A673 (cell line): ENCODE data around the gene LIAS. TPM values are rescaled to one million over a fixed set of nuclear protein-coding genes. Genes with fewer than 3 reads are reported as not detected.
"Not testable (repeated sequence)": the region's sequence is repeated elsewhere in the genome, so short reads cannot be mapped to it uniquely, and the experiment has no call there.

ENCODE experiments used
- BruUV-seq: library from RNA; stranded (reverse); fragments of 400-500 nt; replicated peaks from 2 replicates; lab custom pipeline; 2021; lab: Mats Ljungman, UMichigan
- CTCF ChIA-PET: fragments of 300-600 bp; sonication (Branson Sonifier 250); formaldehyde crosslinking; loops from one replicate; lab custom pipeline; 2022; ENCODE audit warnings: antibody characterized with exemption; lab: Charles Lee
- POLR2A ChIA-PET: fragments of 300-600 bp; sonication (Branson Sonifier 250); formaldehyde crosslinking; loops from one replicate; lab custom pipeline; 2022; ENCODE audit warnings: antibody characterized with exemption; ENCODE audit not compliant: low non-redundant PET; lab: Charles Lee
- DNase-seq: peaks from one replicate; pipeline ENCODE4 v3.0.0-alpha.2; 2015; ENCODE audit warnings: low spot score
- H3K27ac ChIP-seq: fragments of 200-600 bp; sonication (generic); 2 replicates; pipeline ENCODE4 v1.5.1; 2016; ENCODE audit warnings: mixed run types, low read depth, mild to moderate bottlenecking, mixed read lengths, antibody characterized with exemption, low read length; ENCODE audit not compliant: poor library complexity, severe bottlenecking
- H3K27me3 ChIP-seq: fragments of 200-600 bp; sonication (generic); replicated peaks from 2 replicates; pipeline ENCODE4 v1.6.1; 2017; ENCODE audit warnings: mixed run types, low read depth, mild to moderate bottlenecking, mixed read lengths, antibody characterized with exemption, low read length; ENCODE audit not compliant: insufficient read depth, poor library complexity
- H3K36me3 ChIP-seq: fragments of 200-600 bp; sonication (generic); 2 replicates; pipeline ENCODE4 v1.6.1; 2016; ENCODE audit warnings: mixed run types, mild to moderate bottlenecking, mixed read lengths, antibody characterized with exemption, low read length; ENCODE audit not compliant: insufficient read depth, poor library complexity, severe bottlenecking
- H3K4me1 ChIP-seq: fragments of 200-600 bp; sonication (generic); 2 replicates; pipeline ENCODE4 v1.6.1; 2017; ENCODE audit warnings: mixed run types, mild to moderate bottlenecking, mixed read lengths, antibody characterized with exemption, low read length; ENCODE audit not compliant: insufficient read depth, poor library complexity, severe bottlenecking
- H3K4me3 ChIP-seq: fragments of 200-600 bp; sonication (generic); 2 replicates; pipeline ENCODE4 v1.5.1; 2016; ENCODE audit warnings: low read depth, mixed run types, mild to moderate bottlenecking, mixed read lengths, low read length; ENCODE audit not compliant: poor library complexity, severe bottlenecking
- H3K9me3 ChIP-seq: fragments of 200-600 bp; sonication (generic); 2 replicates; pipeline ENCODE4 v1.6.1; 2016; ENCODE audit warnings: mixed run types, low read depth, mild to moderate bottlenecking, mixed read lengths, antibody characterized with exemption, low read length; ENCODE audit not compliant: poor library complexity, severe bottlenecking
- EZH2 ChIP-seq: fragments of 200-600 bp; sonication (generic); IDR thresholded peaks from 2 replicates; pipeline ENCODE4 v1.6.1; 2017; ENCODE audit warnings: borderline replicate concordance, low read depth, mild to moderate bottlenecking, mixed read lengths, antibody characterized with exemption, low read length; ENCODE audit not compliant: poor library complexity, severe bottlenecking
- intact Hi-C: fragments of 100-400 bp; cut with micrococcal nuclease; formaldehyde crosslinking; loops from one replicate; pipeline ENCODE4 v1.10.0; 2022; ENCODE audit not compliant: unreplicated experiment
- total RNA-seq: library from RNA; stranded (reverse); gene quantifications from 2 replicates; pipeline ENCODE4 v1.2.3, GENCODE V29; 2021
- TF ChIP-seq, protein P1 (sequence below): fragments of 300-800, 200-600 bp; sonication (generic); conservative IDR thresholded peaks from 2 replicates; pipeline ENCODE4 v1.5.1; 2017; ENCODE audit warnings: low read depth, mild to moderate bottlenecking, antibody characterized with exemption, low read length, moderate library complexity, mixed read lengths

Gene LIAS
- total RNA-seq, 1 experiment from 2014 or later: 19.1 TPM

GRCh38 chr4:39453738-39454137 lies 5.1 kb upstream of the LIAS start:
- Histone ChIP-seq H3K36me3 (peaks cover 84% of the 10 kb centered on the region), H3K4me3 (no peak overlapping the region), H3K27me3 (no peaks in the 10 kb centered on the region), H3K27ac (no peak overlapping the region), H3K9me3 (no peaks in the 10 kb centered on the region), H3K4me1 (peaks cover 18% of the 10 kb centered on the region)
- POLR2A ChIA-PET: no interaction called here
- TF ChIP-seq, protein P1, sequence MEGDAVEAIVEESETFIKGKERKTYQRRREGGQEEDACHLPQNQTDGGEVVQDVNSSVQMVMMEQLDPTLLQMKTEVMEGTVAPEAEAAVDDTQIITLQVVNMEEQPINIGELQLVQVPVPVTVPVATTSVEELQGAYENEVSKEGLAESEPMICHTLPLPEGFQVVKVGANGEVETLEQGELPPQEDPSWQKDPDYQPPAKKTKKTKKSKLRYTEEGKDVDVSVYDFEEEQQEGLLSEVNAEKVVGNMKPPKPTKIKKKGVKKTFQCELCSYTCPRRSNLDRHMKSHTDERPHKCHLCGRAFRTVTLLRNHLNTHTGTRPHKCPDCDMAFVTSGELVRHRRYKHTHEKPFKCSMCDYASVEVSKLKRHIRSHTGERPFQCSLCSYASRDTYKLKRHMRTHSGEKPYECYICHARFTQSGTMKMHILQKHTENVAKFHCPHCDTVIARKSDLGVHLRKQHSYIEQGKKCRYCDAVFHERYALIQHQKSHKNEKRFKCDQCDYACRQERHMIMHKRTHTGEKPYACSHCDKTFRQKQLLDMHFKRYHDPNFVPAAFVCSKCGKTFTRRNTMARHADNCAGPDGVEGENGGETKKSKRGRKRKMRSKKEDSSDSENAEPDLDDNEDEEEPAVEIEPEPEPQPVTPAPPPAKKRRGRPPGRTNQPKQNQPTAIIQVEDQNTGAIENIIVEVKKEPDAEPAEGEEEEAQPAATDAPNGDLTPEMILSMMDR: no peak
- no peak for TF ChIP-seq EZH2
- DNase-seq: no peak
- intact Hi-C loops: no loop called here
- CTCF ChIA-PET: interaction anchor here (0.6 kb wide), 1 partner anchor 25 kb away, joined by 5 read pairs; no protein-coding TSS in a partner anchor
- no TSS peak for BruUV-seq

- intact Hi-C loops: no loop called here
- Histone ChIP-seq H3K4me3 (no peak overlapping the region), H3K27me3 (no peaks in the 10 kb centered on the region), H3K27ac (no peak overlapping the region), H3K9me3 (no peaks in the 10 kb centered on the region), H3K4me1 (peaks cover 18% of the 10 kb centered on the region), H3K36me3 (peaks cover 77% of the 10 kb centered on the region)
- CTCF ChIA-PET: no interaction called here
- no peak for TF ChIP-seq EZH2
- TF ChIP-seq, protein P1: no peak
- DNase-seq: no peak
- POLR2A ChIA-PET: no interaction called here
- BruUV-seq: no TSS peak
Observed at GRCh38 chr4:39455486-39455885, 3.4 kb upstream of the LIAS start.

DNA sequence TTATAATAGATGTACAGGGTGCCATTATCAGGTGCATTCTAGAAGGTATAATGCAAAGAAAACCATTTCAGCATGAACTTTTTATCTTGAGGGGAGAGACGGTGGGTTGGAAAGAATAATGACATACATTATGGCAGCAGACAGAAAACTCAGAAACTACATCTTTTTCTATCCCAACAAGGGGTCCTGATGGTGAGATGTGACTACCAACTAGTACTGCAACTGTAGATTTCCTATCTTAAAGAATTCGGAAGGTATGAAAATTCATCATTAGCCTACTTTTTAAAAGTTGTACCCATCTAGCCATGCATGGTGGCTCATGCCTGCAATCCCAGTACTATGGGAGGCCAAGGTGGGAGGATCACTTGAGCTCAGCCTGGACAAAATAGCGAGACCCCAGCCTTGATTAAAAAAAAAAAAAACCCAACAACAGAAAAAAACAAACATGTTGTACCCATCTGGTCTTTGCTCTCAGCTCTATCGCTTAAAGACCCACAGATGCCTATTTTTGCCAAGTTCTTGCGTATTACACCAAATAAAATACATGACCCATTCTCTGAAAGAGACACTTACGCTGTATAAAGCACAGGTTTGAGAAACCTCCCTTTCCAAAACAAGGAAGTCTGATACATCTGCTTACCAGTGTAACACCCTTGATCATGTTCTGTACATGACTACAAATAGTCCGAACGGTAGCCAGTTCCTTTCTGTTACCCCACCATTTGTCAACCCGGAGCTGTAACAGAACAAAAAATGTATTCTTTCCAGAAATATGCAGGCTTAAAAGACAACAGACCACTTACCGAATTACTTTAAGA lies 1.7 kb upstream of the LIAS start:
- Histone ChIP-seq H3K27me3 (no peaks in the 10 kb centered on the region), H3K36me3 (peaks cover 62% of the 10 kb centered on the region), H3K4me1 (peaks cover 18% of the 10 kb centered on the region), H3K4me3 (peak overlapping the region; percentile 93), H3K9me3 (no peaks in the 10 kb centered on the region), H3K27ac (peak overlapping the region; percentile 94)
- intact Hi-C loops: no loop called here
- no peak for TF ChIP-seq EZH2
- TF ChIP-seq, protein P1: no peak
- no peak for DNase-seq
- ChIA-PET CTCF (no interaction called here), POLR2A (interaction anchor here (0.6 to 1.0 kb wide), 4 partner anchors 8 to 275 kb away, joined by 3 to 5 read pairs (median 3); no protein-coding TSS in a partner anchor)
- no TSS peak for BruUV-seq

- DNase-seq, BruUV-seq, intact Hi-C loops, H3K9me3 ChIP-seq, H3K27me3 ChIP-seq: not testable (repeated sequence)
- Histone ChIP-seq H3K36me3 (peaks cover 52% of the 10 kb centered on the region), H3K4me3 (peak overlapping the region; percentile 93), H3K4me1 (peaks cover 18% of the 10 kb centered on the region), H3K27ac (peak overlapping the region; percentile 94)
- POLR2A ChIA-PET: interaction anchor here (0.7 to 1.0 kb wide), 2 partner anchors 11 to 276 kb away, joined by 3 read pairs; no protein-coding TSS in a partner anchor
- CTCF ChIA-PET: interaction anchor here (1.9 kb wide), 1 partner anchor 11 kb away, joined by 8 read pairs; no protein-coding TSS in a partner anchor
Observed at GRCh38 chr4:39458161-39458504, 723 bp upstream of the LIAS start.
